IMR-90 (cell line): ENCODE data around the gene RAP1GAP2. TPM values are rescaled to one million over a fixed set of nuclear protein-coding genes. Genes with fewer than 3 reads are reported as not detected.

Experiments
- ATAC-seq: fragments of 200-7000 bp; cut with Tn5 transposase; 2 replicates; pipeline ENCODE4 v1.9.1; 2020; ENCODE audit warnings: low read depth, mild to moderate bottlenecking, moderate library complexity
- BruUV-seq: library from RNA; stranded (reverse); fragments of 400-500 nt; replicated peaks from 2 replicates; lab custom pipeline; 2021; lab: Mats Ljungman, UMichigan
- CTCF ChIA-PET: fragments of 300-600 bp; formaldehyde crosslinking; extraction: SDS; loops from one replicate; lab custom pipeline; 2021; ENCODE audit warnings: antibody characterized with exemption; lab: Yijun Ruan, JAX
- POLR2A ChIA-PET: fragments of 300-600 bp; sonication (Branson Sonifier 250); formaldehyde crosslinking; loops from one replicate; lab custom pipeline; 2022; ENCODE audit warnings: antibody characterized with exemption; ENCODE audit not compliant: unreplicated experiment; lab: Charles Lee
- DNase-seq: peaks from one replicate; pipeline ENCODE4 v3.0.0; 2013
- H2AFZ ChIP-seq: replicated peaks from 2 replicates; pipeline ENCODE3; 2013; ENCODE audit warnings: low read length, mild to moderate bottlenecking; ENCODE audit not compliant: poor library complexity
- H2AK5ac ChIP-seq: 2 replicates; pipeline ENCODE4 v1.6.1; 2013; ENCODE audit warnings: low read depth, low read length, inconsistent platforms
- H2AK9ac ChIP-seq: replicated peaks from 2 replicates; pipeline ENCODE3; 2013; ENCODE audit warnings: mild to moderate bottlenecking, low read depth, low read length, moderate library complexity; ENCODE audit not compliant: poor library complexity
- H2BK120ac ChIP-seq: 2 replicates; pipeline ENCODE4 v1.6.1; 2013; ENCODE audit warnings: low read depth, low read length, inconsistent platforms
- H2BK15ac ChIP-seq: 3 replicates; pipeline ENCODE4 v1.6.1; 2013; ENCODE audit warnings: low read depth, low read length, inconsistent platforms
- H2BK20ac ChIP-seq: 2 replicates; pipeline ENCODE4 v1.6.1; 2013; ENCODE audit warnings: low read depth, mild to moderate bottlenecking, inconsistent platforms, low read length, moderate library complexity
- H2BK5ac ChIP-seq: 2 replicates; pipeline ENCODE4 v1.6.1; 2013; ENCODE audit warnings: mild to moderate bottlenecking, low read depth, low read length, inconsistent platforms; ENCODE audit not compliant: poor library complexity, severe bottlenecking
- H3K14ac ChIP-seq: replicated peaks from 2 replicates; pipeline ENCODE4 v1.6.1; 2013; ENCODE audit warnings: low read depth, low read length, inconsistent platforms
- H3K18ac ChIP-seq: 2 replicates; pipeline ENCODE4 v1.6.1; 2013; ENCODE audit warnings: low read depth, low read length, control low read depth
- H3K23ac ChIP-seq: 2 replicates; pipeline ENCODE4 v1.6.1; 2013; ENCODE audit warnings: low read depth, low read length, inconsistent platforms
- H3K27ac ChIP-seq: 2 replicates; pipeline ENCODE4 v1.5.1; 2013; ENCODE audit warnings: mild to moderate bottlenecking, control low read depth, low read length; ENCODE audit not compliant: insufficient read depth
- H3K27me3 ChIP-seq: 2 replicates; pipeline ENCODE4 v1.6.1; 2013; ENCODE audit warnings: low read length; ENCODE audit not compliant: control insufficient read depth, insufficient read depth
- H3K36me3 ChIP-seq: 2 replicates; pipeline ENCODE4 v1.6.1; 2013; ENCODE audit warnings: low read length, mixed read lengths; ENCODE audit not compliant: control insufficient read depth, insufficient read depth
- H3K4ac ChIP-seq: 2 replicates; pipeline ENCODE4 v1.6.1; 2013; ENCODE audit warnings: low read depth, low read length, inconsistent platforms
- H3K4me1 ChIP-seq: 2 replicates; pipeline ENCODE4 v1.6.1; 2013; ENCODE audit warnings: low read length, mixed read lengths; ENCODE audit not compliant: control insufficient read depth, insufficient read depth
- H3K4me2 ChIP-seq: 2 replicates; pipeline ENCODE4 v1.6.1; 2013; ENCODE audit warnings: low read depth, mild to moderate bottlenecking, control low read depth, low read length, moderate library complexity
- H3K4me3 ChIP-seq: 2 replicates; pipeline ENCODE4 v1.5.1; 2013; ENCODE audit warnings: low read depth, mild to moderate bottlenecking, control low read depth, low read length, moderate library complexity; ENCODE audit not compliant: insufficient read depth
- H3K56ac ChIP-seq: 2 replicates; pipeline ENCODE4 v1.6.1; 2013; ENCODE audit warnings: low read length, inconsistent platforms; ENCODE audit not compliant: insufficient read depth; ENCODE audit errors: extremely low read depth
- H3K79me1 ChIP-seq, 2 experiments: 2 replicates each; pipeline ENCODE4 v1.6.1; 2013; ENCODE audit warnings: low read length in 2 of 2, inconsistent platforms in 1 of 2, low read depth in 1 of 2
- H3K9ac ChIP-seq: 2 replicates; pipeline ENCODE4 v1.6.1; 2013; ENCODE audit warnings: low read depth, low read length, control low read depth
- H3K9me1 ChIP-seq: 2 replicates; pipeline ENCODE4 v1.6.1; 2013; ENCODE audit warnings: low read length, inconsistent platforms; ENCODE audit not compliant: insufficient read depth
- H3K9me3 ChIP-seq: 2 replicates; pipeline ENCODE4 v1.6.1; 2013; ENCODE audit warnings: low read length; ENCODE audit not compliant: control insufficient read depth, insufficient read depth
- H4K20me1 ChIP-seq: 2 replicates; pipeline ENCODE4 v1.6.1; 2013; ENCODE audit warnings: low read length, inconsistent platforms; ENCODE audit not compliant: insufficient read depth
- H4K5ac ChIP-seq: 2 replicates; pipeline ENCODE4 v1.6.1; 2013; ENCODE audit warnings: mild to moderate bottlenecking, low read depth, low read length, control low read depth
- H4K8ac ChIP-seq, 2 experiments: 2 replicates each; pipeline ENCODE4 v1.6.1; 2013; ENCODE audit warnings: low read depth in 2 of 2, low read length in 2 of 2, control low read depth in 1 of 2, inconsistent platforms in 1 of 2
- H4K91ac ChIP-seq: 2 replicates; pipeline ENCODE4 v1.6.1; 2013; ENCODE audit warnings: low read depth, low read length, inconsistent platforms; ENCODE audit not compliant: insufficient read depth
- BHLHE40 ChIP-seq: fragments of 150-350 bp; IDR thresholded peaks from 2 replicates; pipeline ENCODE4 v1.6.1; 2016; ENCODE audit warnings: mild to moderate bottlenecking, low read depth, low read length
- CEBPB ChIP-seq: IDR thresholded peaks from 2 replicates; pipeline ENCODE4 v1.6.1; 2012; ENCODE audit warnings: low read depth, low read length, improper control_type of control experiment
- CHD1 ChIP-seq: IDR thresholded peaks from 2 replicates; pipeline ENCODE4 v1.6.1; 2012; ENCODE audit warnings: low read depth, low read length, improper control_type of control experiment
- CTCF ChIP-seq: conservative IDR thresholded peaks from 2 replicates; pipeline ENCODE4 v1.5.1; 2012; ENCODE audit warnings: mild to moderate bottlenecking, low read depth, low read length, improper control_type of control experiment
- ELK1 ChIP-seq: fragments of 150-350 bp; IDR thresholded peaks from 2 replicates; pipeline ENCODE4 v1.6.1; 2016; ENCODE audit warnings: low read depth, mild to moderate bottlenecking, low read length, moderate library complexity, borderline replicate concordance
- FOS ChIP-seq: fragments of 150-350 bp; IDR thresholded peaks from 2 replicates; pipeline ENCODE4 v1.6.1; 2016; ENCODE audit warnings: low read depth, low read length
- MAFK ChIP-seq: IDR thresholded peaks from 2 replicates; pipeline ENCODE4 v1.6.1; 2012; ENCODE audit warnings: low read depth, low read length, improper control_type of control experiment
- MAZ ChIP-seq: IDR thresholded peaks from 2 replicates; pipeline ENCODE4 v1.6.1; 2012; ENCODE audit warnings: low read depth, mild to moderate bottlenecking, low read length, improper control_type of control experiment, moderate library complexity, borderline replicate concordance
- NFE2L2 ChIP-seq: fragments of 150-350 bp; IDR thresholded peaks from 2 replicates; pipeline ENCODE4 v1.6.1; 2016; ENCODE audit warnings: low read depth, mild to moderate bottlenecking, low read length
- POLR2A ChIP-seq: IDR thresholded peaks from 2 replicates; pipeline ENCODE4 v1.6.1; 2012; ENCODE audit warnings: mild to moderate bottlenecking, low read depth, low read length
- RFX5 ChIP-seq: IDR thresholded peaks from 2 replicates; pipeline ENCODE4 v1.8.0; 2012; ENCODE audit warnings: low read depth, mild to moderate bottlenecking, low read length, moderate library complexity
- SMC3 ChIP-seq: fragments of 150-350 bp; IDR thresholded peaks from 2 replicates; pipeline ENCODE4 v1.6.1; 2016; ENCODE audit warnings: low read depth, mild to moderate bottlenecking, antibody characterized with exemption, low read length, moderate library complexity
- USF2 ChIP-seq: fragments of 150-350 bp; IDR thresholded peaks from 2 replicates; pipeline ENCODE4 v1.6.1; 2017; ENCODE audit warnings: mild to moderate bottlenecking, antibody characterized with exemption, low read length, low read depth
- WGBS, 2 experiments: methylation state at CpG; one replicate each; pipeline versions ENCODE4 v1.1.5 to v1.1.7; 2013; ENCODE audit warnings: missing lambda C conversion rate in 2 of 2; ENCODE audit not compliant: insufficient read length in 1 of 2; ENCODE audit errors: extremely low coverage in 2 of 2; 5-methylcytosine and 5-hydroxymethylcytosine counted together
- dilution Hi-C: fragments of 300-500 bp; cut with HindIII; formaldehyde crosslinking; loops from one replicate; pipeline ENCODE4 v1.14.3; 2018; ENCODE audit warnings: low sequenced_read_pairs; ENCODE audit not compliant: unreplicated experiment
- in situ Hi-C: fragments of 300-500 bp; cut with MboI; formaldehyde crosslinking; loops from 3 replicates; pipeline ENCODE4 v1.14.3; 2019; ENCODE audit warnings: low sequenced_read_pairs, inconsistent platforms, mixed read lengths
- intact Hi-C: fragments of 100-400 bp; cut with micrococcal nuclease; formaldehyde crosslinking; loops from 2 replicates; pipeline ENCODE4 v1.10.0; 2022
- polyA plus RNA-seq, 3 experiments: library from polyadenylated mRNA; depleted of rRNA; stranded (reverse); fragments of >200 nt; gene quantifications; 2 replicates each; pipeline ENCODE4 v1.2.3, GENCODE V29; 2012; ENCODE audit warnings: low replicate concordance in 1 of 3
- total RNA-seq: library from RNA; depleted of rRNA; stranded (reverse); fragments of >200 nt; gene quantifications from 2 replicates; pipeline ENCODE4 v1.2.3, GENCODE V29; 2012

Gene RAP1GAP2
- total and polyA plus RNA-seq, 2 of the 4 experiments (the other 2 are of a cell fraction): 5.7 to 7.5 TPM

- ChIA-PET POLR2A (no interaction called here), CTCF (no interaction called here)
- Histone ChIP-seq H3K14ac (no peak overlapping the region), H3K79me1 (no peaks in the 10 kb centered on the region; a peak in 1 of 4 replicates), H2BK20ac (no peak overlapping the region), H4K8ac (no peak overlapping the region), H4K20me1 (no peaks in the 10 kb centered on the region), H3K9me3 (peaks cover 2% of the 10 kb centered on the region; the same call in 1 of the 2 replicates), H2AK9ac (no peak overlapping the region), H3K27me3 (no peaks in the 10 kb centered on the region), H3K4me1 (no peaks in the 10 kb centered on the region), H3K56ac (no peak overlapping the region), H3K36me3 (no peaks in the 10 kb centered on the region; the same call in 1 of the 2 replicates), H3K9me1 (no peaks in the 10 kb centered on the region), H4K91ac (no peak overlapping the region), H3K4ac (no peak overlapping the region), H3K4me2 (no peak overlapping the region), H2BK5ac (no peak overlapping the region), H3K23ac (no peak overlapping the region), H3K27ac (no peak overlapping the region), H3K18ac (no peak overlapping the region), H2AK5ac (no peak overlapping the region), H2BK120ac (no peak overlapping the region), H3K4me3 (no peak overlapping the region), H2AFZ (no peak overlapping the region), H3K9ac (no peak overlapping the region), H4K5ac (no peak overlapping the region), H2BK15ac (no peak overlapping the region)
- dilution Hi-C loops: no loop called here
- DNase-seq (no peak), ATAC-seq (no peak)
- in situ Hi-C loops: no loop called here
- no peak for TF ChIP-seq FOS
- no peak for TF ChIP-seq CHD1
- TF ChIP-seq CTCF: no peak
- TF ChIP-seq RFX5: no peak
- TF ChIP-seq MAZ: no peak
- TF ChIP-seq MAFK: no peak
- TF ChIP-seq ELK1: no peak
- TF ChIP-seq CEBPB: no peak
- TF ChIP-seq USF2: no peak
- TF ChIP-seq BHLHE40: no peak
- TF ChIP-seq NFE2L2: no peak
- TF ChIP-seq POLR2A: no peak
- TF ChIP-seq SMC3: no peak
- BruUV-seq: no TSS peak
- intact Hi-C loops: no loop called here
- WGBS, 2 experiments: 70% methylated on average over 2 of the region's 19 CpGs; no CpG with 5 or more reads in 1 of the 2 experiments
Measured at GRCh38 chr17:2911035-2911754, 115.0 kb downstream of the RAP1GAP2 start.
